NT2/D1 (cell line): ENCODE measurements around the gene APBA2.
"Not testable (repeated sequence)": the region's sequence is repeated elsewhere in the genome, so short reads cannot be mapped to it uniquely, and the experiment has no call there.

Source experiments
- SUZ12 ChIP-seq: IDR thresholded peaks from 2 replicates; pipeline ENCODE4 v1.6.1; 2011; ENCODE audit not compliant: insufficient read length, insufficient read depth; ENCODE audit errors: extremely low read depth
- YY1 ChIP-seq: IDR thresholded peaks from 2 replicates; pipeline ENCODE4 v1.6.1; 2011; ENCODE audit not compliant: insufficient read length, insufficient read depth

- not testable (repeated sequence) for TF ChIP-seq SUZ12, YY1
Observed at GRCh38 chr15:28840285-28840684, 45.5 kb upstream of the APBA2 start.
